ENCODE results near the gene GZMA. TPM values are rescaled to one million over a fixed set of nuclear protein-coding genes. Genes with fewer than 3 reads are reported as not detected.

GZMA gene
- total and polyA plus RNA-seq, 2 experiments from 2014 or later, result not detected

GRCh38 chr5:55113327-55113726, 10.9 kb downstream of the GZMA start:
- Histone ChIP-seq H2AFZ (no peak overlapping the region), H3K4me2 (no peak overlapping the region), H3K9me2 (replicated peaks; ENCODE audit: insufficient read depth) (no peaks in the 10 kb centered on the region), H4K20me1 (ENCODE audit: insufficient read depth, poor library complexity, severe bottlenecking) (no peaks in the 10 kb centered on the region), H3K9me3 (ENCODE audit: low read depth) (no peaks in the 10 kb centered on the region), H3K4me3 (no peak overlapping the region), H3K27ac (no peak overlapping the region), H3K79me2 (no peaks in the 10 kb centered on the region), H3K4me1 (ENCODE audit: insufficient read depth) (no peaks in the 10 kb centered on the region), H3K27me3 (no peaks in the 10 kb centered on the region), H3K36me3 (replicated peaks; ENCODE audit: insufficient read depth, low read depth) (no peaks in the 10 kb centered on the region)
- TF ChIP-seq EZH2 (IDR thresholded peaks at IDR 0.05; ENCODE audit: borderline replicate concordance) (no peak), CTCF (IDR thresholded peaks at IDR 0.05; ENCODE audit: poor library complexity) (no peak), EZH2phosphoT487 (IDR thresholded peaks at IDR 0.05; ENCODE audit: low read depth, severe bottlenecking, unreplicated experiment) (no peak)
- no peak for DNase-seq (ENCODE audit: low spot score)

- Histone ChIP-seq H3K9me3 (ENCODE audit: low read depth) (no peaks in the 10 kb centered on the region), H3K4me3 (no peak overlapping the region), H3K79me2 (no peaks in the 10 kb centered on the region), H4K20me1 (ENCODE audit: insufficient read depth, poor library complexity, severe bottlenecking) (no peaks in the 10 kb centered on the region), H3K9me2 (replicated peaks; ENCODE audit: insufficient read depth) (no peaks in the 10 kb centered on the region), H3K36me3 (replicated peaks; ENCODE audit: insufficient read depth, low read depth) (no peaks in the 10 kb centered on the region), H3K27ac (no peak overlapping the region), H3K4me2 (no peak overlapping the region), H3K27me3 (no peaks in the 10 kb centered on the region), H3K4me1 (ENCODE audit: insufficient read depth) (no peaks in the 10 kb centered on the region), H2AFZ (no peak overlapping the region)
- TF ChIP-seq EZH2phosphoT487 (IDR thresholded peaks at IDR 0.05; ENCODE audit: low read depth, severe bottlenecking, unreplicated experiment) (no peak), CTCF (IDR thresholded peaks at IDR 0.05; ENCODE audit: poor library complexity) (no peak), EZH2 (IDR thresholded peaks at IDR 0.05; ENCODE audit: borderline replicate concordance) (no peak)
- WGBS (ENCODE audit: low lambda C conversion rate, missing lambda C conversion rate), result 63% methylated on average over 3 of the region's 3 CpGs
- DNase-seq (ENCODE audit: low spot score), result no peak
Observed at GRCh38 chr5:55114061-55114460, 11.6 kb downstream of the GZMA start.

GRCh38 chr5:55123365-55123764, 20.9 kb downstream of the GZMA start:
- no peaks in the 10 kb centered on the region for H3K4me1 ChIP-seq (ENCODE audit: insufficient read depth)
- H3K9me2 ChIP-seq (replicated peaks; ENCODE audit: insufficient read depth), result no peaks in the 10 kb centered on the region
- no peak for DNase-seq (ENCODE audit: low spot score)
- no peak overlapping the region for H2AFZ ChIP-seq
- no peaks in the 10 kb centered on the region for H3K9me3 ChIP-seq (ENCODE audit: low read depth)
- H3K4me3 ChIP-seq, result no peak overlapping the region
- no peaks in the 10 kb centered on the region for H3K27me3 ChIP-seq
- no peaks in the 10 kb centered on the region for H3K36me3 ChIP-seq (replicated peaks; ENCODE audit: insufficient read depth, low read depth)
- no peaks in the 10 kb centered on the region for H3K79me2 ChIP-seq
- no peak overlapping the region for H3K27ac ChIP-seq
- no peak for TF ChIP-seq CTCF (IDR thresholded peaks at IDR 0.05; ENCODE audit: poor library complexity)
- TF ChIP-seq EZH2phosphoT487 (IDR thresholded peaks at IDR 0.05; ENCODE audit: low read depth, severe bottlenecking, unreplicated experiment), result no peak
- TF ChIP-seq EZH2 (IDR thresholded peaks at IDR 0.05; ENCODE audit: borderline replicate concordance), result no peak
- no peaks in the 10 kb centered on the region for H4K20me1 ChIP-seq (ENCODE audit: insufficient read depth, poor library complexity, severe bottlenecking)
- H3K4me2 ChIP-seq, result no peak overlapping the region
- 84% methylated on average over 3 of the region's 3 CpGs for WGBS (ENCODE audit: low lambda C conversion rate, missing lambda C conversion rate)

Measured in hepatocyte (in vitro differentiated cells).